DMS 273 treated with DMSO at 0.1 percent for 48 hours (cell line): ENCODE data around the gene ROS1.
"Not testable (repeated sequence)": the region's sequence is repeated elsewhere in the genome, so short reads cannot be mapped to it uniquely, and the experiment has no call there.

Experiments
- DNase-seq: peaks from one replicate; lab custom pipeline; 2025; lab: John Stamatoyannopoulos, UW

Gene ROS1

GRCh38 chr6:117266257-117267053 lies 159.3 kb downstream of the ROS1 start:
- DNase-seq = no peak

- DNase-seq = no peak
Measured at GRCh38 chr6:117265410-117266256, 160.1 kb downstream of the ROS1 start, which contains the start of gene VGLL2. VGLL2 (plus strand) TSS chr6:117265558; CDS start chr6:117265764, 206 bp downstream.

GRCh38 chr6:117264692-117265409 lies 160.9 kb downstream of the ROS1 start:
- DNase-seq = no peak

GRCh38 chr6:117264369-117264691 lies 161.4 kb downstream of the ROS1 start:
- no peak for DNase-seq

GRCh38 chr6:117263353-117263927 lies 162.3 kb downstream of the ROS1 start:
- DNase-seq = no peak

- DNase-seq = no peak
Measured at GRCh38 chr6:117262799-117263198, 162.9 kb downstream of the ROS1 start.

GRCh38 chr6:117253785-117254184 lies 172.0 kb downstream of the ROS1 start:
- no peak for DNase-seq

GRCh38 chr6:117244979-117245378 lies 180.8 kb downstream of the ROS1 start:
- DNase-seq = not testable (repeated sequence)

- not testable (repeated sequence) for DNase-seq
Measured at GRCh38 chr6:117244571-117244970, 181.2 kb downstream of the ROS1 start.
